SK-N-SH (cell line): ENCODE measurements around the gene GFPT1.

Experiments used
- CTCF ChIP-seq: fragments of 200-600 bp; sonication (generic); IDR thresholded peaks from 2 replicates; pipeline ENCODE4 v1.6.1; 2017; ENCODE audit warnings: antibody characterized with exemption, mild to moderate bottlenecking, moderate library complexity
- EP300 ChIP-seq, 2 experiments: IDR thresholded peaks; 2 replicates each; pipeline versions ENCODE4 v1.4.0 to v1.6.1; 2012; ENCODE audit warnings: borderline replicate concordance in 1 of 2, low read depth in 1 of 2, low read length in 1 of 2
- FOXJ3 ChIP-seq: sonication (generic); formaldehyde crosslinking; IDR thresholded peaks from 2 replicates; pipeline ENCODE4 v1.5.1; 2020; ENCODE audit warnings: mild to moderate bottlenecking, missing genetic modification reagents
- FOXM1 ChIP-seq: IDR thresholded peaks from 2 replicates; pipeline ENCODE4 v1.4.0; 2012; ENCODE audit warnings: low read depth, mild to moderate bottlenecking
- MXI1 ChIP-seq: IDR thresholded peaks from 2 replicates; pipeline ENCODE4 v1.6.1; 2012; ENCODE audit warnings: mild to moderate bottlenecking, low read depth, low read length, improper control_type of control experiment
- POLR2AphosphoS5 ChIP-seq: IDR thresholded peaks from 2 replicates; pipeline ENCODE4 v1.6.1; 2012; ENCODE audit warnings: low read depth, low read length
- RCOR1 ChIP-seq: fragments of 150-350 bp; IDR thresholded peaks from 2 replicates; pipeline ENCODE4 v1.6.1; 2017; ENCODE audit warnings: antibody characterized with exemption, low read length
- RFX5 ChIP-seq: IDR thresholded peaks from 2 replicates; pipeline ENCODE4 v1.6.1; 2012; ENCODE audit warnings: mild to moderate bottlenecking, improper control_type of control experiment, low read length

- TF ChIP-seq FOXJ3 (CRISPR knock-in tag) (no peak), RFX5 (no peak), CTCF (no peak), RCOR1 (no peak), POLR2AphosphoS5 (no peak), FOXM1 (no peak), EP300 (IDR thresholded peaks at IDR 0.05; ENCODE audit: borderline replicate concordance in 1 of 2, low read depth in 1 of 2, low read length in 1 of 2) (no peak), MXI1 (no peak)
Measured at GRCh38 chr2:69356471-69356870, 30.6 kb downstream of the GFPT1 start.
